PC-9 (cell line): ENCODE results near the gene BTBD16.

ENCODE experiments used
- CTCF ChIP-seq: fragments of 200-600 bp; sonication (generic); conservative IDR thresholded peaks from 2 replicates; pipeline ENCODE4 v1.6.1; 2017; ENCODE audit warnings: mixed run types, antibody characterized with exemption, mild to moderate bottlenecking, moderate library complexity
- EZH2 ChIP-seq: fragments of 200-600 bp; sonication (generic); IDR thresholded peaks from 2 replicates; pipeline ENCODE4 v1.8.0; 2017; ENCODE audit warnings: antibody characterized with exemption, low read depth

- TF ChIP-seq CTCF (no peak), EZH2 (no peak)
Observed at GRCh38 chr10:122296363-122297120, 25.4 kb downstream of the BTBD16 start.
